Measurements from ENCODE around the gene PRRC1.

Gene PRRC1

DNA sequence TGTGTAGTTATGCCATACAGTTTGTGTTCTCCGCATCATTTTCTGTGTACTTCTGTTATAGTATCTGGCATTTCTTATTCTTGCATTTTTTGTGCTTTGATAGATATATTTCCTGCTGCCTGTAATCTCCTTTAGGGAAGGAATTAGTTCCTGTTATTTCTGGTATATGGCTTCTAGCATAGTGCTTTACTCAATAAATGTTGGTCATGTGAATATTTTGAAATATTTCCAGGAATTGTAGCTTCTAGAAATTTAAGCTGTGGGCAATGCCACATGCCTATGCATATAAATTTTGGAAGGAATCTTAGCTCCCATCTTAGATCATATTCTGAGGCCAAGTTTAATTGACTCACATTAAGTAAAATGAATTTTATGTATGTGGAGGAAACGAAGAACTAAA, 11.5 kb upstream of the PRRC1 start (continued):
- TF ChIP-seq, protein P1, sequence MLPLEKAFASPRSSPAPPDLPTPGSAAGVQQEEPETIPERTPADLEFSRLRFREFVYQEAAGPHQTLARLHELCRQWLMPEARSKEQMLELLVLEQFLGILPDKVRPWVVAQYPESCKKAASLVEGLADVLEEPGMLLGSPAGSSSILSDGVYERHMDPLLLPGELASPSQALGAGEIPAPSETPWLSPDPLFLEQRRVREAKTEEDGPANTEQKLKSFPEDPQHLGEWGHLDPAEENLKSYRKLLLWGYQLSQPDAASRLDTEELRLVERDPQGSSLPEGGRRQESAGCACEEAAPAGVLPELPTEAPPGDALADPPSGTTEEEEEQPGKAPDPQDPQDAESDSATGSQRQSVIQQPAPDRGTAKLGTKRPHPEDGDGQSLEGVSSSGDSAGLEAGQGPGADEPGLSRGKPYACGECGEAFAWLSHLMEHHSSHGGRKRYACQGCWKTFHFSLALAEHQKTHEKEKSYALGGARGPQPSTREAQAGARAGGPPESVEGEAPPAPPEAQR (tag by site-specific recombination; IDR thresholded peaks at IDR 0.05), result no peak

- Histone ChIP-seq H3K9me3 (ENCODE audit: control insufficient read depth, insufficient read depth, low read depth, low read length) (no peaks in the 10 kb centered on the region), H3K4me1 (ENCODE audit: control insufficient read depth, insufficient read depth, low read length) (no peaks in the 10 kb centered on the region), H3K4me3 (ENCODE audit: low read depth, low read length) (no peak overlapping the region), H3K36me3 (ENCODE audit: control insufficient read depth in 2 of 2, insufficient read depth in 1 of 2, low read length in 2 of 2) (no peaks in the 10 kb centered on the region), H3K27ac (ENCODE audit: extremely low read depth, low read depth, low read length) (no peak overlapping the region)
- POLR2A ChIA-PET, result no interaction called here
- TF ChIP-seq SETDB1 (IDR thresholded peaks at IDR 0.05; ENCODE audit: insufficient read length, low read length), result no peak
- TF ChIP-seq ZNF138 (tag by site-specific recombination; IDR thresholded peaks at IDR 0.05; ENCODE audit: borderline replicate concordance), result no peak
- no peak for TF ChIP-seq ZNF184 (tag by site-specific recombination; IDR thresholded peaks at IDR 0.05)
- TF ChIP-seq ZNF223 (tag by site-specific recombination; IDR thresholded peaks at IDR 0.05), result no peak
- TF ChIP-seq PRDM1 (tag by site-specific recombination; IDR thresholded peaks at IDR 0.05), result no peak
- TF ChIP-seq ZNF670 (tag by site-specific recombination; IDR thresholded peaks at IDR 0.05; ENCODE audit: low read depth), result no peak
- CTCF ChIA-PET, result interaction anchor here (0.7 to 3.1 kb wide), 2 partner anchors 14 to 906 kb away, joined by 3 to 13 read pairs; no protein-coding TSS in a partner anchor
Observed at GRCh38 chr5:127506616-127507015, 10.8 kb upstream of the PRRC1 start.

- no peak for TF ChIP-seq ZNF366 (tag by site-specific recombination; conservative IDR thresholded peaks at IDR 0.05)
- no peak for TF ChIP-seq ZNF394 (tag by site-specific recombination; IDR thresholded peaks at IDR 0.05; ENCODE audit: borderline replicate concordance)
- TF ChIP-seq, protein P2, sequence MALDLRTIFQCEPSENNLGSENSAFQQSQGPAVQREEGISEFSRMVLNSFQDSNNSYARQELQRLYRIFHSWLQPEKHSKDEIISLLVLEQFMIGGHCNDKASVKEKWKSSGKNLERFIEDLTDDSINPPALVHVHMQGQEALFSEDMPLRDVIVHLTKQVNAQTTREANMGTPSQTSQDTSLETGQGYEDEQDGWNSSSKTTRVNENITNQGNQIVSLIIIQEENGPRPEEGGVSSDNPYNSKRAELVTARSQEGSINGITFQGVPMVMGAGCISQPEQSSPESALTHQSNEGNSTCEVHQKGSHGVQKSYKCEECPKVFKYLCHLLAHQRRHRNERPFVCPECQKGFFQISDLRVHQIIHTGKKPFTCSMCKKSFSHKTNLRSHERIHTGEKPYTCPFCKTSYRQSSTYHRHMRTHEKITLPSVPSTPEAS (tag by site-specific recombination; IDR thresholded peaks at IDR 0.05), result no peak
- no peak for TF ChIP-seq ZNF341 (tag by site-specific recombination; IDR thresholded peaks at IDR 0.05; ENCODE audit: low read depth)
- no peak for TF ChIP-seq ZNF423 (tag by site-specific recombination; IDR thresholded peaks at IDR 0.05)
- no peak for TF ChIP-seq INSM2 (tag by site-specific recombination; IDR thresholded peaks at IDR 0.05)
- no peak for TF ChIP-seq ZNF433 (tag by site-specific recombination; IDR thresholded peaks at IDR 0.05; ENCODE audit: low read depth)
- TF ChIP-seq HOXD13 (CRISPR knock-in tag; IDR thresholded peaks at IDR 0.05; ENCODE audit: borderline replicate concordance), result no peak
- TF ChIP-seq, protein P3, sequence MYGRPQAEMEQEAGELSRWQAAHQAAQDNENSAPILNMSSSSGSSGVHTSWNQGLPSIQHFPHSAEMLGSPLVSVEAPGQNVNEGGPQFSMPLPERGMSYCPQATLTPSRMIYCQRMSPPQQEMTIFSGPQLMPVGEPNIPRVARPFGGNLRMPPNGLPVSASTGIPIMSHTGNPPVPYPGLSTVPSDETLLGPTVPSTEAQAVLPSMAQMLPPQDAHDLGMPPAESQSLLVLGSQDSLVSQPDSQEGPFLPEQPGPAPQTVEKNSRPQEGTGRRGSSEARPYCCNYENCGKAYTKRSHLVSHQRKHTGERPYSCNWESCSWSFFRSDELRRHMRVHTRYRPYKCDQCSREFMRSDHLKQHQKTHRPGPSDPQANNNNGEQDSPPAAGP (tag by site-specific recombination; IDR thresholded peaks at IDR 0.05), result no peak
- no peak for TF ChIP-seq ZIC2 (tag by site-specific recombination; IDR thresholded peaks at IDR 0.05)
- no peak for TF ChIP-seq KLF8 (tag by site-specific recombination; IDR thresholded peaks at IDR 0.05)
- H3K4me3 ChIP-seq (ENCODE audit: low read depth, low read length), result no peak overlapping the region
- H3K4me1 ChIP-seq (ENCODE audit: control insufficient read depth, insufficient read depth, low read length), result no peaks in the 10 kb centered on the region
- POLR2A ChIA-PET, result no interaction called here
- no peaks in the 10 kb centered on the region for H3K36me3 ChIP-seq (ENCODE audit: control insufficient read depth in 2 of 2, insufficient read depth in 1 of 2, low read length in 2 of 2)
- CTCF ChIA-PET, result interaction anchor here (0.6 to 1.1 kb wide), 3 partner anchors 16 to 503 kb away, joined by 3 to 6 read pairs (median 6); no protein-coding TSS in a partner anchor
- no peaks in the 10 kb centered on the region for H3K9me3 ChIP-seq (ENCODE audit: control insufficient read depth, insufficient read depth, low read depth, low read length)
- H3K27ac ChIP-seq (ENCODE audit: extremely low read depth, low read depth, low read length), result no peak overlapping the region
Observed at GRCh38 chr5:127508644-127509373, 8.6 kb upstream of the PRRC1 start.
